ENCODE results near the gene CENPK.
"Not testable (repeated sequence)": the region's sequence is repeated elsewhere in the genome, so short reads cannot be mapped to it uniquely, and the experiment has no call there.

Gene CENPK, protein sequence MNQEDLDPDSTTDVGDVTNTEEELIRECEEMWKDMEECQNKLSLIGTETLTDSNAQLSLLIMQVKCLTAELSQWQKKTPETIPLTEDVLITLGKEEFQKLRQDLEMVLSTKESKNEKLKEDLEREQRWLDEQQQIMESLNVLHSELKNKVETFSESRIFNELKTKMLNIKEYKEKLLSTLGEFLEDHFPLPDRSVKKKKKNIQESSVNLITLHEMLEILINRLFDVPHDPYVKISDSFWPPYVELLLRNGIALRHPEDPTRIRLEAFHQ

DNA sequence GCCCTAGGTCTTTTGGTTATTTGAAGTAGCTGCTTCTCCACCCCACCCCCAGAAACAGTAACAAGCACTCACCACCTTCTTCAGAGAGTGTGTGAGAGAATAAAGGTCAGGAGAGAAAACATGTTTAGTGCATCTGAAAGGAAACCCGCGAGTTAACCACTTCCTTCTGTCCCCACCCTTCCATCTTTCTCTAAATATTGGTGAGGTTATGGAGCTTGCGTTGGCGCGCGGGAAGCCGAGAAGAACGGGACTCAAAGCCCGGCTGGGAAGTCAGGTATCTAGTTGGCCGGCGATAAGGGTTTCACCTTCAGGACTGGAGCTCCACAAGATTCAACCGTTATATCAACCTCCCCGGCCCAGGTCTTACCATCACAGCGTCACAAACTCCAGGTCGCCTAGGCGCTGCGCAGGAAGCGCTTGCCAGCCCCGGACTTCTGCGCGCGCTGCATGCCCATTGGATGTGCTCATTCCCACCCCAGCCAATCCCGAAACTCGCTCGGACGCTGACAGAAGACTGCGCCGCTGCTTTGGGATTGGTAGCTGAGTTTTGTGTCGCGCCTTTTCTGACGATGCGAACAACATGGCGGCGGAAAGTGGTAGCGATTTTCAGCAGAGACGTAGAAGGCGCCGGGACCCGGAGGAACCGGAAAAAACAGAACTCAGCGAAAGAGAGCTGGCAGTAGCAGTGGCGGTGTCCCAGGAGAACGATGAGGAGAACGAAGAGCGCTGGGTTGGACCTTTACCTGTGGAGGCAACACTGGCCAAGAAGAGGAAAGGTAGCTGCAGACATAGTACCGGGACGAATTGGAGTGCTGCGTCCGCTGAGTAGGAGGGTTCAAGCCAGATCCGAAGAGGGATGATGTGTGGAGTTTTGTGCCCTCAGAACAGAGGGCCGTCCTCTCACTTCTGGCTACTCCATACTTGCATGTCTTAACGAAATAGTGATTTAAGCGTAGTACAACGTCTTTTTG lies at the start of gene CENPK, which contains the start of gene PPWD1:
CENPK (minus strand) TSS at position 438 of the 971 bp plus-strand sequence. CDS start 8,261 bp downstream, outside the sequence.
PPWD1 (plus strand) TSS at position 566 of the 971 bp plus-strand sequence; CDS start at position 581, 15 bp downstream.
- in situ Hi-C loops (cut with MboI; ENCODE audit: low sequenced_read_pairs): no loop called here

DNA sequence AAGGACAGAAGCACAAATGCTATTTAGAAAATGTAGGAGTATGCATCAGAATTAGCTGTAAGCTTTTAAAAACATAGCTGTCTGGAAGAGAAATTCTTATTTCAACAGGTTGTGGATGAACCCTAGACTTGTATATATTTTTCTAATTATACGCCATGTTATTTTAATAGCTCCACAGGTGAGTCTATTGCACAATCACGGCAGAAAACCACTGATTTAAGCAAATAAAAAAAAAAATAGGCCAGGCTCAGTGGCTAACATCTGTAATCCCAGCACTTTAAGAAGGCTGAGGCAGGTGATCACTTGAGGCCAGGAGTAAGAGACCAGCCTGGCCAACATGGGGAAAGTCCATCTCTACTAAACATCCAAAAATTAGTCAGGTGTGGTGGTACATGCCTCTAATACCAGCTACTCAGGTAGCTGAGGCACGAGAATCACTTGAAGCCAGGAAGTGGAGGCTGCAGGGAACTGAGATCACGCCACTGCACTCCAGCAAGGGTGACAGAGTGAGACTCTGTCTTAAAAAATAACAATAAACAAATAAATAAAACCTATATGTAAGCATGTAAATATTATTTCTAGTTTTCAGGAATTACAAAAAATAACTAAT lies 49.4 kb upstream of the CENPK start:
- in situ Hi-C loops (cut with MboI; ENCODE audit: low sequenced_read_pairs): no loop called here

DNA sequence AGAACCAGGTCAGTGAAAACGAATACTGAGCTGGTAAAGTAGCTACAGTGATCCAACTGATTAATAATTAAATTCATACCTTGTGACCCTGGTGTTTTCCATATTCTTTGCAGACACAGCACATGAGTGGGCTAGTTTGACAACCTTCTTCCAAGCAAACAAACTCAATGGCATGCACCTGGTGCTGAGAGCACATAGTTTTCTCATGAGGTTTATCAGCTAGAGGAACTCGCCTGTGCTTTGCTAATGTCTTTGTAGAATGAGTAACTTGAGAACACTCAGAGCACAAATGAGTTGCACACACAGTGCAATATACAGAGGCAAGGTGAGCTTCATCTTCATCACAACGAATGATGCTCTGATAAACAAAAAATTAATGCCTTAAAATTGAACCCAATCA lies 48.6 kb upstream of the CENPK start:
- in situ Hi-C loops (cut with MboI; ENCODE audit: low sequenced_read_pairs): no loop called here

DNA sequence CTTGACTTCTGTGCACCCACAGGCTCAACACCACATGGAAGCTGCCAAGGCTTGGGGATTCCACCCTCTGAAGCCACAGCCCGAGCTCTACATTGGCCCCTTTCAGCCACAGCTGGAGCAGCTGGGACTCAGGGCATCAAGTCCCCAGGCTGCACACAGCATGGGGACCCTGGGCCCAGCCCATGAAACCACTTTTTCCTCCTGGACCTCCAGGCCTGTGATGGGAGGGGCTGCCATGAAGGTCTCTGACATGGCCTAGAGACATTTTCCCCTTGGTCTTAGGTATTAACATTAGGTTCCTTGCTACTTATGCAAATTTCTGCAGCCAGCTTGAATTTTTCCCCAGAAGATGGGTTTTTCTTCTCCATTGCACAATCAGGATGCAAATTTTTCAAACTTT lies 38.8 kb upstream of the CENPK start:
- in situ Hi-C loops (cut with MboI; ENCODE audit: low sequenced_read_pairs): not testable (repeated sequence)

DNA sequence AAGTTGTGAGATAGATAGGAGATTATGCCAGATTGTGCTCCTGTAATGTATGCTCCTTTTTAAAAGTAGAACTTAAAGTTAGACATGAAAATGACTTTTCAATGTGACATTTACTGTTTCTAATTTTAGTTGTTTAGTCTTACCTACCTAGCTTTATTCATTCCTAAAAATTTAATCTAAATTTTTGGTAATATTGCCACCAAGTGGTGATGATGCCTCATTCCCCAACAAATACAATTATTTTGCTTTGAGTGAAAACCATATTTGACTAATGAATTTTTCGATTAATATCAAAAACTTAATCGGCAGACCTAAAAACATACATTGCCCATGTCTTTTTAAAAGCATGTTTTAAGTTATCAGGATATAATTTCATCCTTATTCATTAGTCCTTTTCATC lies 25.7 kb upstream of the CENPK start:
- in situ Hi-C loops (cut with MboI; ENCODE audit: low sequenced_read_pairs): no loop called here

DNA sequence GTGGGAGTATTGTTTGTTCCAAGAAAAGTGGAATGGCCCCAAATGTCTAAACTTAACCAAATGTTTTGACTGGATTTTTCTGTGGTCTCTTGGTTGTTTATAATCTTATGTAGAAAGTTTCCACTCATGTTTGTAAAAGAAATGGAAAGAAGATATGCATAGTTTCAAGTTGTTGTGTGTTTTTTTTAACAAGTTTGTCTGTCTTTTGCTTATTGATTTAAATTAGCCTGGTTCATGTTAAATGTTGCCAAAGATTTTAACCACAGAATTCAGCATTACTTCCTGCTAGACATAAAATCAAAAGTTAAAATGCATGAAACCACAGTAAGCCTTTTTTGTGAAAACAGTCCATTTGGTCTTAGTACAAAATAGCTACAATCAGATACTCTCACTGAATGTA lies 14.2 kb upstream of the CENPK start:
- in situ Hi-C loops (cut with MboI; ENCODE audit: low sequenced_read_pairs): no loop called here

DNA sequence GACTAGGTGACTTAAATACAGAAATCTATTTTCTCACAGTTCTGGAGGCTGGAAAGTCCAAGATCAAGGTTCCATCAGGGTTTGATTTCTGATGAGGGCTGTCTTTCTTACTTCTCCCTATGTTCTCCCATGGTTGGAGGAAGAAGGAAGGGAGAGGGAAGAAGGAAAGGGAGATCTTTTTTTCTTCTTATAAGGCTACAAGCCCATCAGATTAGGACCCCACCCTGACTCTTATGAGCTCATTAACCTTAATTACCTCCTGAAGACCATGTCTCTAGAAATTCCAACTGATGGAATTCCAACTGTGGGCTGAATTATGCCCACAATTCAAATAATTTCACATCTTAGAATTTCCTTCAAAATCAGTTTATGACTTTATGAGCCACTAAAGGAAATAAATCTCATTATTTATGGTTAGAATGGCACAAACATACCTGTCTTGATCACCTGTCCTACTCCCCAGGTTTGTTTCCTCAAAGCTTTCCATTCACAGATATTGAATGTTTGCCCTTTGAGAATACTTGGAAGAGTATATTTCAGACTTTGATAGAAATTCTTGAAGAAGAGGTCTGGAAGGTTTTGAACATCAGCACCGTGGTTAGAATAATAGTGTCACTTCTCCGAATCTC lies 7.7 kb upstream of the CENPK start:
- in situ Hi-C loops (cut with MboI; ENCODE audit: low sequenced_read_pairs): no loop called here

DNA sequence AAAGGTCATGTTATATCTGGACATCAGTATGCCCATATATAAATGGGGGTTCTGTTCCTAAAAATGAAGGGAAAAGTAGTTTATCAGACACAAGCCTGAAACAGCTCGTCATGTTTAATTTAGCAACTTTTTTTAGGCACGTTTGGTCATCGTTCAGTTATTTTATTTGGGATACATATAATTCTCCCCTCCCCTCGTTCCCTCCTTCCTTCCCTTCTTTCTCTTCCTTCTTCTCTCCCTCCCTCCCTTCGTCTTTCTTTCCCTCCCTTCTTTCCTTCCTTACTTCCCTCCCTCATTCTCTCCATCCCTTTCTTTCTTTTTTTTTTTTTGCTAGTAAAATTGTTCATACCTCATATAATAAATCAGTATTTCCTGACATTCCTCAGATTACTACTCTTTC lies 3.5 kb upstream of the CENPK start:
- in situ Hi-C loops (cut with MboI; ENCODE audit: low sequenced_read_pairs): no loop called here

DNA sequence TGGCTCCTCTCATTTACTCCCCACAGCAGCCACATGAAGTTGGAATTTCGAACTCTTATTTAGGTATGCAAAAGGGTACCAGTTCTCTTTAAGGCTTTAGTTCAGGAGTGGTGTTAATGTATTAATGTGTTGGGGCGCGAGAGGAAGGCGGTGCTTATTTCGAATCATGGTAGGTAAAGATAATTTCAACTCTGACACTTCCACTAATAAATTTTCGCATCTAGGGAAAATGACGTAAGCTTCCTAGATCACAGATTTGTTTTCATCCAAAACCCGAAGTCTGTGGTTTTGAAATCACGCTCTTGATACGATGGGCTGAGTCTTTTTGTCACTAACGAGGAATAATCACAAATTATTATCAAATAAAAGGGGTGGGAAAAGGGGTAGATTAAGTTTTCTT lies 809 bp upstream of the CENPK start:
- in situ Hi-C loops (cut with MboI; ENCODE audit: low sequenced_read_pairs): no loop called here

DNA sequence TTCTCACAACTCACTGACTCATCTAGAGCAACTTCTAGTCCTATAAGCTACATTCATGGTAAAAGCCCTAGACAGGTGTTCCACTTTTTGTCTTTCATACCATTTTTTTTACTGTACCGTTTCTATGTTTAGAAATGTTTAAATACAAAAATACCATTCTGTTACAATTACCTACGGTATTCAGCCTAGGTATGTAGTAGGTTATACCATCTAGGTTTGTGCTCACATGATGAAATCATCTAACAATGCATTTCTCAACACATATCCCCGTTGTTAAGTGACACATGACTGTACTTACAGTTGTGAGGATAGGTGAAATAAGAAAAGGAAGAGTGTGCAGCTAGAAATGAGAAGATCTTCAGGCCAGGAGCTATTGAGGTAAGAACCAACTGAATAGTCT lies 6.2 kb downstream of the CENPK start:
- in situ Hi-C loops (cut with MboI; ENCODE audit: low sequenced_read_pairs): no loop called here

DNA sequence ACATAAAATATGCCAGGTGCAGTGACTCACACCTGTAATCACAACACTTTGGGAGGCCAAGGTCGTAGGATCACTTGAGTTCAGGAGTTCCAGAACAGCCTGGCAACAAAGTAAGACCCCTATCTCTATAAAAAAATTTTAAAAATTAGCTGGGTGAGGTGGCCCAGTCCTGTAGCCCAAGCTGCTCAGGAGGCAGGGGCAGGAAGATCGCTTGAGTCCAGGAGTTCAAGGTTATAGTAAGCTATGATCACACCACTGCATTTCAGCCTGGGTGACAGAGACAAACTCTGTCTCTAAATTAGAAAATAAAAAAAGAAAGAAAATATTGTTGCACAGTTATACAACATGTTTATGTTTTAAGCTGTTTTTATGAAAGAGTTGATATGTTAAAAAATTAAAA lies 6.8 kb downstream of the CENPK start:
- in situ Hi-C loops (cut with MboI; ENCODE audit: low sequenced_read_pairs): no loop called here

DNA sequence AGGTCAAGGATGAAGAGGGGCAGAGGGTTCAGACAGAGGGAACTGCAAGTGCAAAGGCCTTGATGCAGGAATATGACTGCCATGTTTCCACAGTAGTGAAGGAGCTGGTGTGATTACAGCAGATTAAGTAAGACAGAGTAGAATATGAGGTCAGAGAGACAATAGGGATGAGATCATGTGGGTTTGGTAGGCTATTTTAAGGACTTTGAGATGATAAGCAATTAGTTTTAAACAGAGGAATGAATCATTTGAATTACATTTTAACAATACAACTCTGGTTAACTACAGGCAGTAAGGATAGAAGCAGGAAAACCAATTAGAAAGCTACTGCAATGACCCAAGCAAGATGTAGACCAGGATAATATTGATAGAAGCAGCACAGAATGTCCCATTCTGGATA lies 7.7 kb downstream of the CENPK start:
- in situ Hi-C loops (cut with MboI; ENCODE audit: low sequenced_read_pairs): no loop called here

DNA sequence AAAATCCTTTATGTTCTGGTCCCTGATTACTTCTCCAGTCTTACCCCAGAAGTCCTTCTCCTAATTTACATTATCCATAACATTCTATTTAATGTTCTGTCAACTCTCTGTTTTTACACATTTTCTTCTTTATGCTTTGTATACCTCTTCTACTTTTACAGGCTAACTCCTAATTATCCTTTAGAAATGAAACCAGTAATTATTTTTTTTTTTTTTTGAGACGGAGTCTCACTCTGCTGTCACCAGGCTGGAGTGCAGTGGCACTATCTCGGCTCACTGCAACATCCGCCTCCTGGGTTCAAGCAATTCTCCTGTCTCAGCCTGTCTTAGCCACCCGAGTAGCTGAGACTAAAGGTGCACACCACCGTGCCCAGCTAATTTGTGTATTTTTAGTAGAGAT lies 9.0 kb downstream of the CENPK start:
- in situ Hi-C loops (cut with MboI; ENCODE audit: low sequenced_read_pairs): no loop called here

DNA sequence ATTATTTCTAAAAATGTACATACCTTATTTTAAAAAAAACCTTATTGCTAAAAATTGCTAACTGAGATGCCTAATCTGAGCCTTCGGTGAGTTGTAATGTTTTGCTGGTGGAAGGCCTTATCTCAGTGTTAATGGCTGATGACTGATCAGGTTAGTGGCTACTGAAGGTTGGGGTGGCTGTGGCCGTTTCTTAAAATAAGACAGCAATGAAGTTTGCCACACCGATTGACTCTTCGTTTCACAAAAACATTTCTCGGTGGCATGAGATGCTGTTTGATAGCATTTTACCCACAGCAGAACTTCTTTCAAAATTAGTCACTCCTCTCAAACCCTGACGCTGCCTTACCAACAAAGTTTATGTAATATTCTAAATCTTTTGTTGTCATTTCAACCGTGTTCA lies 14.7 kb downstream of the CENPK start:
- in situ Hi-C loops (cut with MboI; ENCODE audit: low sequenced_read_pairs): no loop called here

DNA sequence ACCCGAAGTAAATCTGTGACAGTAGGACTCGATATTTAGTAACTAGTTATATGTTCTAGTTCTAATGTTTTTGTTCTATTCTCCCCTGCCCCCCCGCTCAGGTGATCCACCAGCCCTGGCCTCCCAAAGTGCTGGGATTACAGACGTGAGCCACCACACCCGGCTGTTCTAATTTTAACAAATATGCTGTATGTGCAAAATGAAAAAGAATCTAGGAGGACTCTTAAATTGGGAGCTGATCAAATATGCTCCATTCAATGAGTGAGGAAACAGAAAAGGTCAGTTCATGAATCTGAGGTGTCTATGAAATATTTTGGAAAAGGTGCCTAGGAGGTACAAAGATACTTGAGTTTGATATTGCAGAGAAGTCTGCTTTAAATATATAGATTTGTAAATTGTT lies 16.8 kb downstream of the CENPK start:
- in situ Hi-C loops (cut with MboI; ENCODE audit: low sequenced_read_pairs): no loop called here

DNA sequence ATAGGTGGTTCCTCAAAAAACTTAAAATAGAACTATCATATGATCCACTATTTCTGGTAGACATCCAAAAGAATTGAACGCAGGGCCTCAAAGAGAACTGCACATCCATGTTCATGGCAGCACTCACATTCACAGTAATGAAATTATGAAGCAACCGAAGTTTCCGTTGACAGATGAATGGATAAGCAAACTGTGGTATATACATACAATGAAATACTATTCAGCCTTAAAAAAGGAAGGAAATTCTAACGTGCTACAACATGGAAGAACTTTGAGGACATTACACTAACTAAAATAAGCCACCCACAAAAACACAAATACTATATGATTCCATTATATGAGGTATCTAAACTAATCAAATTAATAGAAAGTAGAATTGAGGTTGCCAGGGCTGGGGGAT lies 18.5 kb downstream of the CENPK start:
- in situ Hi-C loops (cut with MboI; ENCODE audit: low sequenced_read_pairs): no loop called here

DNA sequence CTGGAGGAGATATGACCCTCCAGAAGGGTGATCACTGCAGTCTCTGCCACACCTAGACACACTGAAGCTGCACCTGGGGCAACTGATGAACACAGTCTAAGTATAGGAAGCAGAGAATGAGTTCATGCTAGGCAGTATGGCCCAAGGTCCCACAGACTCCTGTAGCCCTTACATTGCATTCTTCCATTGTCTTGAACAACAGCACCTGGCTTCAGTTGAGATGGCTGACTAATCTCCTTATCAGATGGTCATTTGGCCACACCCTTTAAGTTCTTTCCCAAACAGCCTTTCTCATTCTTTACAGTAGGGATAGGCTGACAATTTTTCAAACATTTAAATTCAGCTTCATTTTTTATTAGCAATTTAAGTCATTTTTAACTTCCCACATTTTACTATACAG lies 23.1 kb downstream of the CENPK start:
- in situ Hi-C loops (cut with MboI; ENCODE audit: low sequenced_read_pairs): no loop called here

DNA sequence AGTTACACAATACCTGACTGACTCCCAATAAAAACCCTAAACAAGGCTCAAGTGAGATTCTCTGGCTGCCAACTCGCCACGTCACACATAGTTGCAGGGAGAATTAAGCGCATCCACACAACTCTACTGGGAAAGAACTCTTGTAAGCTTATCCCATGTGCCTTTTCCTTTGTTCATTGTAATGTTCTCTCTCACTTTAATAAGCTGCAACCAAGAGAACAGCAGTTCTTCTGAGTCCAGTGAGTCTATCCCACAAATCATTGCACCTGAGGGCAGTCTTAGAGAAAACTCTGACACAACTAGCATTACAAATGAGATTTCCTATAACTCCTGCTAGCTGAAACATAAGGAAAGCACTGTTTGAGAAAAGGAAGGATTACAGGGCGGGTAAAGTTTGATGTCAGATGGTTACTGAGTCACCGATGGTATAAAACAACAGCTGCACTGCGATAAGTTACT lies 27.4 kb downstream of the CENPK start:
- in situ Hi-C loops (cut with MboI; ENCODE audit: low sequenced_read_pairs): no loop called here

DNA sequence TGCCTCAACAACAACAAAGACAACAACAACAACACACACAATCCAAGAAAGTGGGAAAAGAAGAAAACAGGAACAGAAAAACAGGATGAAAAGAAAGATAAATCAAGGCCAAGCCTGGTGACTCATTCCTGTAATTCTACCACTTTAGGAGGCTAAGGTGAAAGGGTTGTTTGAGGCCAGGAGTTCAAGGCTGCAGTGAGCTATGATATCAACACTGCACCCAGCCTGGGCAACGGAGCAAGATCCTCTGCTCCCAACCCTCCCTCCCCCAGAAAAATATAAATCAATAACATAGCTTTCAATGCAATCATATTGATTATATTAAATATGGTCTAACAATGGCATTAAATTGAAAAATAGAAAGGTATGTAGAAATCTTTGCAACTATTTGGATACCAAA lies 32.1 kb downstream of the CENPK start:
- in situ Hi-C loops (cut with MboI; ENCODE audit: low sequenced_read_pairs): no loop called here

DNA sequence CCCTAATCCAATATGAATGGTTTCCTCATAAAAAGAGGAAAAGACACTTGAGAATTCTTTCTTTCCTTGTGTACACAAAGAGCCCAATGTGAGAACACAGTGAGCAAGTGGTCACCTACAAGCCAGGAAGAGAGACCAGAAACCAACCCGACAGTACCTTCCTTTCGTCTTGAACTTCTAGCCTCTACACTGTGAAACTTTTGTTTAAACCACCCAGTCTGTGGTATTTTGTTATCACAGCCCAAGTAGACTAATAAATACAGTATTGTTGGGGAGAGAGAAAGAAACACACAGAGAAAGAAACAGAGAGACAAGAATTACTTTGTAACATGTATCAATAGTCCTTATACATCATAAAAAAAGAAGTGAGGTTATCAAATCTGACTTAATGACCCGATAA lies 37.2 kb downstream of the CENPK start:
- in situ Hi-C loops (cut with MboI; ENCODE audit: low sequenced_read_pairs): no loop called here
